ENCODE measurements around the gene WDR74. TPM values are rescaled to one million over a fixed set of nuclear protein-coding genes. Genes with fewer than 3 reads are reported as not detected.

WDR74 gene
- total and polyA plus RNA-seq, 2 of the 13 experiments (the other 11 are each of a cell fraction or from before 2014, with no cell fraction given), result 77.0 to 83.3 TPM

GRCh38 chr11:62841361-62842170 is 2.2 kb upstream of the WDR74 start (continued):
- TF ChIP-seq KLF13 (CRISPR knock-in tag; IDR thresholded peaks at IDR 0.05) (no peak), ZNF441 (CRISPR knock-in tag; IDR thresholded peaks at IDR 0.05; ENCODE audit: borderline replicate concordance) (peak; percentile 56), GABPA (IDR thresholded peaks at IDR 0.05; ENCODE audit: low read depth, low read length) (no peak), GABPA (CRISPR knock-in tag; IDR thresholded peaks at IDR 0.05; ENCODE audit: low read depth) (peak; percentile 70), ZNF556 (CRISPR knock-in tag; IDR thresholded peaks at IDR 0.05; ENCODE audit: borderline replicate concordance) (no peak; the same call in 1 of the 2 replicates), RAD21 (CRISPR knock-in tag; IDR thresholded peaks at IDR 0.05) (peak; percentile 82), FOSL2 (CRISPR knock-in tag; IDR thresholded peaks at IDR 0.05) (peak; percentile 80), HDAC2 (CRISPR knock-in tag; IDR thresholded peaks at IDR 0.05) (peak; percentile 89), SNAI1 (CRISPR knock-in tag; IDR thresholded peaks at IDR 0.05; ENCODE audit: borderline replicate concordance) (no peak), ZNF816 (CRISPR knock-in tag; IDR thresholded peaks at IDR 0.05; ENCODE audit: borderline replicate concordance) (peak; percentile 97; the same call in 1 of the 2 replicates), IRF9 (CRISPR knock-in tag; IDR thresholded peaks at IDR 0.05; ENCODE audit: borderline replicate concordance) (no peak; the same call in 1 of the 2 replicates), EZH2 (conservative IDR thresholded peaks at IDR 0.05; ENCODE audit: low read depth, low read length) (no peak), ATAD3A (CRISPR knock-in tag; IDR thresholded peaks at IDR 0.05) (no peak), CHCHD3 (CRISPR knock-in tag; IDR thresholded peaks at IDR 0.05) (peak; percentile 55; the same call in 1 of the 2 replicates), ARNT2 (CRISPR knock-in tag; IDR thresholded peaks at IDR 0.05; ENCODE audit: low read depth) (peak; percentile 81; the same call in 1 of the 2 replicates), ZNF30 (CRISPR knock-in tag; IDR thresholded peaks at IDR 0.05) (no peak), MIER2 (CRISPR knock-in tag; IDR thresholded peaks at IDR 0.05) (peak; percentile 92), ATF6 (CRISPR knock-in tag; conservative IDR thresholded peaks at IDR 0.05) (peak; percentile 98), KLF9 (CRISPR knock-in tag; IDR thresholded peaks at IDR 0.05; ENCODE audit: low read depth) (peak; percentile 98), ZNF660 (CRISPR knock-in tag; IDR thresholded peaks at IDR 0.05; ENCODE audit: borderline replicate concordance, low read depth) (no peak), CREM (IDR thresholded peaks at IDR 0.05) (peak; percentile 91), CREM (CRISPR knock-in tag; IDR thresholded peaks at IDR 0.05) (no peak), HBP1 (CRISPR knock-in tag; IDR thresholded peaks at IDR 0.05; ENCODE audit: low read depth) (peak; percentile 64; the same call in 1 of the 2 replicates), RBAK (CRISPR knock-in tag; IDR thresholded peaks at IDR 0.05) (no peak), DNMT1 (CRISPR knock-in tag; IDR thresholded peaks at IDR 0.05) (no peak)
- TF ChIP-seq, protein P1, sequence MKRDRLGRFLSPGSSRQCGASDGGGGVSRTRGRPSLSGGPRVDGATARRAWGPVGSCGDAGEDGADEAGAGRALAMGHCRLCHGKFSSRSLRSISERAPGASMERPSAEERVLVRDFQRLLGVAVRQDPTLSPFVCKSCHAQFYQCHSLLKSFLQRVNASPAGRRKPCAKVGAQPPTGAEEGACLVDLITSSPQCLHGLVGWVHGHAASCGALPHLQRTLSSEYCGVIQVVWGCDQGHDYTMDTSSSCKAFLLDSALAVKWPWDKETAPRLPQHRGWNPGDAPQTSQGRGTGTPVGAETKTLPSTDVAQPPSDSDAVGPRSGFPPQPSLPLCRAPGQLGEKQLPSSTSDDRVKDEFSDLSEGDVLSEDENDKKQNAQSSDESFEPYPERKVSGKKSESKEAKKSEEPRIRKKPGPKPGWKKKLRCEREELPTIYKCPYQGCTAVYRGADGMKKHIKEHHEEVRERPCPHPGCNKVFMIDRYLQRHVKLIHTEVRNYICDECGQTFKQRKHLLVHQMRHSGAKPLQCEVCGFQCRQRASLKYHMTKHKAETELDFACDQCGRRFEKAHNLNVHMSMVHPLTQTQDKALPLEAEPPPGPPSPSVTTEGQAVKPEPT (CRISPR knock-in tag; IDR thresholded peaks at IDR 0.05; ENCODE audit: low read depth), result peak; percentile 29; the same call in 1 of the 2 replicates

All from HepG2 (cell line).